OCI-LY7 (cell line): Measurements from ENCODE around the gene TBX5. TPM values are rescaled to one million over a fixed set of nuclear protein-coding genes. Genes with fewer than 3 reads are reported as not detected.

Experiments used
- BruUV-seq: library from RNA; stranded (reverse); fragments of 400-500 nt; replicated peaks from 2 replicates; lab custom pipeline; 2021; lab: Mats Ljungman, UMichigan
- CTCF ChIA-PET: fragments of 300-600 bp; sonication (Branson Sonifier 250); formaldehyde crosslinking; loops from one replicate; lab custom pipeline; 2022; ENCODE audit warnings: antibody characterized with exemption; ENCODE audit not compliant: unreplicated experiment; lab: Charles Lee
- POLR2A ChIA-PET: fragments of 300-600 bp; sonication (Branson Sonifier 250); formaldehyde crosslinking; loops from one replicate; lab custom pipeline; 2022; ENCODE audit warnings: antibody characterized with exemption; lab: Charles Lee
- DNase-seq: peaks from one replicate; pipeline ENCODE4 v3.0.0-alpha.2; 2015; ENCODE audit warnings: low spot score
- H2AFZ ChIP-seq: fragments of 200-600 bp; sonication (generic), shearing (Covaris generic); 2 replicates; pipeline ENCODE4 v1.6.1; 2014; ENCODE audit warnings: mild to moderate bottlenecking, antibody characterized with exemption, low read length, moderate library complexity
- H3K27ac ChIP-seq: fragments of 200-600 bp; sonication (generic); 2 replicates; pipeline ENCODE4 v1.5.1; 2014; ENCODE audit warnings: mixed run types, low read depth, mild to moderate bottlenecking, moderate library complexity, low read length, inconsistent platforms; ENCODE audit not compliant: poor library complexity, severe bottlenecking
- H3K36me3 ChIP-seq: fragments of 200-600 bp; sonication (generic); 2 replicates; pipeline ENCODE4 v1.6.1; 2014; ENCODE audit warnings: mild to moderate bottlenecking, antibody characterized with exemption, low read length, moderate library complexity, mixed read lengths; ENCODE audit not compliant: insufficient read depth
- H3K4me1 ChIP-seq: fragments of 200-600 bp; sonication (generic); 2 replicates; pipeline ENCODE4 v1.5.1; 2014; ENCODE audit warnings: mild to moderate bottlenecking, low read length; ENCODE audit not compliant: insufficient read depth, poor library complexity, severe bottlenecking
- H3K4me2 ChIP-seq: fragments of 200-600 bp; sonication (generic); 2 replicates; pipeline ENCODE4 v1.6.1; 2014; ENCODE audit warnings: mild to moderate bottlenecking, low read length
- H3K4me3 ChIP-seq: fragments of 200-600 bp; sonication (generic); 2 replicates; pipeline ENCODE4 v1.5.1; 2014; ENCODE audit warnings: mild to moderate bottlenecking, low read depth, low read length; ENCODE audit not compliant: poor library complexity, severe bottlenecking
- H3K79me2 ChIP-seq: fragments of 200-600 bp; sonication (generic); 2 replicates; pipeline ENCODE4 v1.6.1; 2016; ENCODE audit warnings: low read depth, mild to moderate bottlenecking, low read length, moderate library complexity, mixed read lengths; ENCODE audit not compliant: insufficient read depth
- H3K9me2 ChIP-seq: fragments of 200-600 bp; sonication (generic); 2 replicates; pipeline ENCODE4 v1.6.1; 2016; ENCODE audit warnings: mild to moderate bottlenecking, low read length, mixed read lengths; ENCODE audit not compliant: insufficient read depth
- H3K9me3 ChIP-seq: fragments of 200-600 bp; sonication (generic); 2 replicates; pipeline ENCODE4 v1.6.1; 2014; ENCODE audit warnings: mild to moderate bottlenecking, mixed run types, low read length, mixed read lengths
- H4K20me1 ChIP-seq: fragments of 200-600 bp; sonication (generic); 2 replicates; pipeline ENCODE4 v1.6.1; 2014; ENCODE audit warnings: mild to moderate bottlenecking, antibody characterized with exemption, low read length, moderate library complexity, mixed read lengths; ENCODE audit not compliant: insufficient read depth
- EZH2phosphoT487 ChIP-seq: fragments of 200-600 bp; sonication (generic); IDR thresholded peaks from 2 replicates; pipeline ENCODE4 v1.6.1; 2018; ENCODE audit warnings: low read depth, borderline replicate concordance, mild to moderate bottlenecking, mixed run types, antibody characterized with exemption, low read length, moderate library complexity, mixed read lengths
- intact Hi-C: fragments of 100-400 bp; cut with micrococcal nuclease; formaldehyde crosslinking; loops from one replicate; pipeline ENCODE4 v1.10.0; 2022; ENCODE audit not compliant: unreplicated experiment
- total RNA-seq, 2 experiments: library from RNA; depleted of rRNA in 1 of 2; stranded (reverse); fragments of >200 nt in 1 of 2; shearing (Covaris generic) in 1 of 2; gene quantifications; 2 replicates each; pipeline ENCODE4 v1.2.3, GENCODE V29; 2014 to 2022
- TF ChIP-seq, protein P1 (sequence below): fragments of 200-600 bp; sonication (generic); conservative IDR thresholded peaks from 2 replicates; pipeline ENCODE4 v1.5.1; 2014; ENCODE audit warnings: mild to moderate bottlenecking, antibody characterized with exemption, low read length, moderate library complexity, mixed read lengths

The TBX5 gene
- total RNA-seq, 2 experiments from 2014 or later: not detected

DNA sequence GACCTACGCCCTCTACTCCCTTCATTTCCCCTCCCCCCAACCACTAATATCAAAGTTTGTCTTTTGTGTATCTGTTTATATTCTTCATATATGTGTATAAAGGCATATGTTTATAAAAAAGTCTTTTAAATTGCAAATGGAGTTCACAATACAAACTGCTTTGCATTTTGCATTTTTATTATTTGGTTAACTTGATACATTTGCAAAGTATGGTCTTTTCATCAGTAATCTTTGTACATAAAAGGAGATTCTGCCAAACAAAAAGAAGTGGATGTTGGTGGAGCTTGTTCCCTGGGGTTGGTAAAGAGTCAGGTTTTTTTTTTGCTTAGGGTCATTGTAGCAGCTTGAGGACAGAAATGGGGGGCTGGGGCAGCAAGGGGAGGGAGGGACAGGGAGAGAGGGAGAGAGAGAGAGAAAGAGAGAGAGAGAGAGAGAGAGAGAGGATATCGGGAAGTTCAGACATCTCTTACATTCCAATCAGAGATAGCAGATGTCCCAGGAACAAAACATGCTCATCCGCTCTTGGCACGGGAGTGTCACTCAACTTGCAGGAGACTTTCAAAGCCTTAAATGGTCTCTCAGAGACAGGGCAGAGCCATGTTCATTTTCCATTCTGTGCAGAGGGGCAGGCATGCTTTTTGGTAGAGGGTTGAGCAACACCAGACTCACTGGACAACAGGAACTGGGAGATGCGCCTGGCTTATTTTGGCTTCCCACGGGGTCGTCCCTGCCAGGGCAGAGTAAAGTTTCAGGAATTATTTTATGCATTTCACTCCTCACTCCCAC, 44.8 kb upstream of the TBX5 start:
- DNase-seq: no peak
- POLR2A ChIA-PET: interaction anchor here (0.6 kb wide), 1 partner anchor 1692 kb away, joined by 3 read pairs; no protein-coding TSS in a partner anchor
- no peak overlapping the region for H2AFZ ChIP-seq
- H3K36me3 ChIP-seq: no peaks in the 10 kb centered on the region
- no peaks in the 10 kb centered on the region for H3K9me2 ChIP-seq
- H3K27ac ChIP-seq: no peak overlapping the region
- TF ChIP-seq, protein P1, sequence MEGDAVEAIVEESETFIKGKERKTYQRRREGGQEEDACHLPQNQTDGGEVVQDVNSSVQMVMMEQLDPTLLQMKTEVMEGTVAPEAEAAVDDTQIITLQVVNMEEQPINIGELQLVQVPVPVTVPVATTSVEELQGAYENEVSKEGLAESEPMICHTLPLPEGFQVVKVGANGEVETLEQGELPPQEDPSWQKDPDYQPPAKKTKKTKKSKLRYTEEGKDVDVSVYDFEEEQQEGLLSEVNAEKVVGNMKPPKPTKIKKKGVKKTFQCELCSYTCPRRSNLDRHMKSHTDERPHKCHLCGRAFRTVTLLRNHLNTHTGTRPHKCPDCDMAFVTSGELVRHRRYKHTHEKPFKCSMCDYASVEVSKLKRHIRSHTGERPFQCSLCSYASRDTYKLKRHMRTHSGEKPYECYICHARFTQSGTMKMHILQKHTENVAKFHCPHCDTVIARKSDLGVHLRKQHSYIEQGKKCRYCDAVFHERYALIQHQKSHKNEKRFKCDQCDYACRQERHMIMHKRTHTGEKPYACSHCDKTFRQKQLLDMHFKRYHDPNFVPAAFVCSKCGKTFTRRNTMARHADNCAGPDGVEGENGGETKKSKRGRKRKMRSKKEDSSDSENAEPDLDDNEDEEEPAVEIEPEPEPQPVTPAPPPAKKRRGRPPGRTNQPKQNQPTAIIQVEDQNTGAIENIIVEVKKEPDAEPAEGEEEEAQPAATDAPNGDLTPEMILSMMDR: no peak
- TF ChIP-seq EZH2phosphoT487: no peak
- CTCF ChIA-PET: no interaction called here
- no peaks in the 10 kb centered on the region for H3K9me3 ChIP-seq
- H3K4me3 ChIP-seq: no peak overlapping the region
- no peaks in the 10 kb centered on the region for H3K4me1 ChIP-seq
- H3K4me2 ChIP-seq: no peak overlapping the region
- no TSS peak for BruUV-seq
- no peaks in the 10 kb centered on the region for H3K79me2 ChIP-seq
- intact Hi-C loops: no loop called here
- no peaks in the 10 kb centered on the region for H4K20me1 ChIP-seq

DNA sequence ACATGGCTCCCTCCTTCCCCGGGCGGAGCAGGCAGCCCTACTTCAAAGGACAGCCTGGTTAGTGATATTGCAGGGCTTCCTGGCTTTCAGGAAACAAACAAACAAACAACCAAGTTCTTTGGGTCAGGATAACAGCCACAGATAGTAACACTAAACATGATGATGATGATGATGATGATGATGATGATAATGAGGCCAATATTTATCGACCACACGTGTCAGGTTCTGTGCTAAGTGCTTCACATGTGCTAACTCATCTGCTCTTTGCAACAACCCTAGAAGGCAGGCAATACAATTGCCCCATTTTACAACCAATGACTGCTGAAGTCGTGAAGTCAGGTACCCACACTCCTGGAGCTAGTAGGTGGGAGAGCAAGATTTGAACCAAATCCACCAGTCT, 44.1 kb upstream of the TBX5 start:
- intact Hi-C loops: no loop called here
- H3K4me2 ChIP-seq: no peak overlapping the region
- no TSS peak for BruUV-seq
- H3K4me1 ChIP-seq: no peaks in the 10 kb centered on the region
- no peaks in the 10 kb centered on the region for H3K36me3 ChIP-seq
- H3K27ac ChIP-seq: no peak overlapping the region
- no peaks in the 10 kb centered on the region for H3K79me2 ChIP-seq
- no peak overlapping the region for H3K4me3 ChIP-seq
- no peaks in the 10 kb centered on the region for H3K9me3 ChIP-seq
- no peak for TF ChIP-seq EZH2phosphoT487
- TF ChIP-seq, protein P1: no peak
- no peaks in the 10 kb centered on the region for H4K20me1 ChIP-seq
- ChIA-PET CTCF (no interaction called here), POLR2A (interaction anchor here (0.6 kb wide), 1 partner anchor 1691 kb away, joined by 3 read pairs; no protein-coding TSS in a partner anchor)
- H2AFZ ChIP-seq: no peak overlapping the region
- no peak for DNase-seq
- no peaks in the 10 kb centered on the region for H3K9me2 ChIP-seq

DNA sequence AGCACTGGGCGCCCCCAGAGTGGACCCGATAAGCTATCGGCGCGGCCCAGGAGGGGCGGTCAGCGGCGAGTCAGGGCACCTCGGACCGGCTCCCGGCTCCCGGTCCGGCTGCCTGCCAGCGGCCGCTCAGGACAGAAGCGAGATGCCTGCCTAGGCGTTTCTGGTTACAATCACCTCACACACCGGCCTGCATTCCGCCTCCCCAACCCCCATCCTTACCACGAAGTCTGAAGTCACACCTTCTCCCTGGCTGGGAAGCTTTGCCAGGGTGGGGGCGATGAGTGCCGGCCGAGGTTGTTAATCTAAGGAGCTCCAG, 42.6 kb upstream of the TBX5 start:
- H3K79me2 ChIP-seq: no peaks in the 10 kb centered on the region
- H3K36me3 ChIP-seq: no peaks in the 10 kb centered on the region
- H3K9me2 ChIP-seq: no peaks in the 10 kb centered on the region
- POLR2A ChIA-PET: interaction anchor here (0.6 kb wide), 1 partner anchor 1127 kb away, joined by 3 read pairs; no protein-coding TSS in a partner anchor
- no peak overlapping the region for H3K4me3 ChIP-seq
- no peaks in the 10 kb centered on the region for H4K20me1 ChIP-seq
- no peak for DNase-seq
- CTCF ChIA-PET: no interaction called here
- intact Hi-C loops: no loop called here
- H3K4me2 ChIP-seq: no peak overlapping the region
- no peaks in the 10 kb centered on the region for H3K4me1 ChIP-seq
- no peak overlapping the region for H3K27ac ChIP-seq
- BruUV-seq: no TSS peak
- TF ChIP-seq EZH2phosphoT487: no peak
- TF ChIP-seq, protein P1: no peak
- H2AFZ ChIP-seq: no peak overlapping the region
- no peaks in the 10 kb centered on the region for H3K9me3 ChIP-seq
